HepG2 (cell line): ENCODE results near the gene AP2A2. TPM values are rescaled to one million over a fixed set of nuclear protein-coding genes. Genes with fewer than 3 reads are reported as not detected.

Experiments used
- ATAC-seq: fragments of 200-7000 bp; cut with Tn5 transposase; 3 replicates; pipeline ENCODE4 v1.9.1; 2020; ENCODE audit warnings: mild to moderate bottlenecking, moderate library complexity
- BruUV-seq: library from RNA; stranded (reverse); fragments of 400-500 nt; replicated peaks from 2 replicates; lab custom pipeline; 2021; lab: Mats Ljungman, UMichigan
- CTCF ChIA-PET: fragments of 300-600 bp; formaldehyde crosslinking; extraction: SDS; loops from one replicate; lab custom pipeline; 2021; ENCODE audit warnings: low total read pairs, inconsistent platforms, low intra/inter-chr PET ratio; lab: Yijun Ruan, JAX
- POLR2A ChIA-PET: fragments of 350-600 bp; sonication (Branson Sonifier 250); formaldehyde crosslinking; loops from one replicate; lab custom pipeline; 2020; ENCODE audit warnings: antibody characterized with exemption, inconsistent platforms; lab: Yijun Ruan, JAX
- DNase-seq: peaks from one replicate; pipeline ENCODE4 v3.0.0-alpha.2; 2015; ENCODE audit warnings: low spot score
- FAIRE-seq: peaks from 3 replicates; lab custom pipeline; 2011; peaks lifted over from hg19 to GRCh38; lab: Jason Lieb, UNC
- H2AFZ ChIP-seq: one replicate; pipeline ENCODE4 v1.6.1; 2011; ENCODE audit warnings: low read length, inconsistent platforms
- H3K27ac ChIP-seq: fragments of 300-600 bp; 3 replicates; pipeline ENCODE4 v1.8.0; 2011; ENCODE audit warnings: mixed run types, mild to moderate bottlenecking, mixed read lengths, low read length, inconsistent platforms; ENCODE audit not compliant: insufficient read depth; ENCODE audit errors: extremely low read length
- H3K27me3 ChIP-seq, 2 experiments: fragments of 200-600 bp in 1 of 2; 2 replicates in 1 of 2; 3 replicates in 1 of 2; pipeline versions ENCODE4 v1.6.0 to v1.8.0; 2011; ENCODE audit warnings: low read length in 2 of 2, mild to moderate bottlenecking in 2 of 2, moderate library complexity in 2 of 2, inconsistent platforms in 1 of 2; ENCODE audit not compliant: insufficient read depth in 2 of 2, control insufficient read depth in 1 of 2
- H3K36me3 ChIP-seq, 2 experiments: fragments of 200-600 bp in 1 of 2; replicated peaks in 1 of 2; 2 replicates in 1 of 2; 3 replicates in 1 of 2; pipeline versions ENCODE4 v1.5.1 to v1.8.0; 2011; ENCODE audit warnings: low read length in 2 of 2, inconsistent platforms in 1 of 2; ENCODE audit not compliant: insufficient read depth in 2 of 2, control insufficient read depth in 1 of 2
- H3K4me1 ChIP-seq: 2 replicates; pipeline ENCODE4 v1.5.1; 2012; ENCODE audit warnings: low read length, inconsistent platforms; ENCODE audit not compliant: insufficient read depth
- H3K4me2 ChIP-seq: 2 replicates; pipeline ENCODE4 v1.6.0; 2011; ENCODE audit warnings: low read depth, low read length, inconsistent platforms
- H3K4me3 ChIP-seq, 3 experiments: fragments of 200-600 bp in 1 of 3; sonication (generic), shearing (Covaris generic) in 1 of 3; replicated peaks in 1 of 3; 2 replicates each; pipeline ENCODE4 v1.5.1; 2011 to 2016; ENCODE audit warnings: low read length in 3 of 3, inconsistent platforms in 2 of 3, low read depth in 2 of 3, mild to moderate bottlenecking in 2 of 3, control low read depth in 1 of 3, mixed read lengths in 1 of 3; ENCODE audit not compliant: insufficient read depth in 1 of 3
- H3K79me2 ChIP-seq: one replicate; pipeline ENCODE4 v1.6.1; 2011; ENCODE audit warnings: low read length, inconsistent platforms; ENCODE audit not compliant: insufficient read depth
- H3K9ac ChIP-seq: 2 replicates; pipeline ENCODE4 v1.6.0; 2011; ENCODE audit warnings: mild to moderate bottlenecking, low read depth, low read length, inconsistent platforms; ENCODE audit not compliant: insufficient read depth
- H3K9me3 ChIP-seq: 2 replicates; pipeline ENCODE4 v1.5.1; 2012; ENCODE audit warnings: mild to moderate bottlenecking, low read length
- H4K20me1 ChIP-seq: 2 replicates; pipeline ENCODE4 v1.6.0; 2011; ENCODE audit warnings: inconsistent platforms, mild to moderate bottlenecking, low read length, moderate library complexity; ENCODE audit not compliant: insufficient read depth
- AGO2 ChIP-seq: fragments of 200-400 bp; formaldehyde crosslinking; optimal IDR thresholded peaks from 2 replicates; pipeline ENCODE3; 2017; ENCODE audit warnings: mild to moderate bottlenecking, low read depth, low read length, moderate library complexity
- HOXA3 ChIP-seq: sonication (generic); formaldehyde crosslinking; IDR thresholded peaks from 2 replicates; pipeline ENCODE4 v1.5.0; 2020; ENCODE audit warnings: missing genetic modification reagents
- IRF1 ChIP-seq: sonication (generic); formaldehyde crosslinking; IDR thresholded peaks from 2 replicates; pipeline ENCODE4 v1.4.0; 2020; ENCODE audit warnings: low read depth, mild to moderate bottlenecking, missing genetic modification reagents
- NFKB2 ChIP-seq: sonication (generic); formaldehyde crosslinking; IDR thresholded peaks from 2 replicates; pipeline ENCODE4 v1.4.0; 2020; ENCODE audit warnings: missing genetic modification reagents, borderline replicate concordance
- NR2C2 ChIP-seq: sonication (generic); formaldehyde crosslinking; IDR thresholded peaks from 2 replicates; pipeline ENCODE4 v1.4.0; 2020; ENCODE audit warnings: missing genetic modification reagents, mild to moderate bottlenecking, moderate library complexity, borderline replicate concordance
- TOPORS ChIP-seq: sonication (generic); formaldehyde crosslinking; IDR thresholded peaks from 2 replicates; pipeline ENCODE4 v1.8.0; 2023; ENCODE audit warnings: mild to moderate bottlenecking, missing genetic modification reagents
- ZBTB38 ChIP-seq: sonication (generic); formaldehyde crosslinking; IDR thresholded peaks from 2 replicates; pipeline ENCODE4 v1.5.1; 2020; ENCODE audit warnings: mild to moderate bottlenecking, missing genetic modification reagents
- ZBTB39 ChIP-seq: sonication (generic); formaldehyde crosslinking; IDR thresholded peaks from 2 replicates; pipeline ENCODE4 v1.5.0; 2020; ENCODE audit warnings: missing genetic modification reagents
- ZNF362 ChIP-seq: sonication (generic); formaldehyde crosslinking; IDR thresholded peaks from 2 replicates; pipeline ENCODE4 v1.4.0; 2020; ENCODE audit warnings: missing genetic modification reagents, mild to moderate bottlenecking, borderline replicate concordance
- ZNF552 ChIP-seq: sonication (generic); formaldehyde crosslinking; IDR thresholded peaks from 2 replicates; pipeline ENCODE4 v1.9.0; 2022; ENCODE audit warnings: missing genetic modification reagents, mild to moderate bottlenecking, borderline replicate concordance
- ZNF576 ChIP-seq: sonication (generic); formaldehyde crosslinking; IDR thresholded peaks from 2 replicates; pipeline ENCODE4 v1.4.0; 2020; ENCODE audit warnings: mild to moderate bottlenecking, missing genetic modification reagents
- ZNF629 ChIP-seq: sonication (generic); formaldehyde crosslinking; conservative IDR thresholded peaks from 2 replicates; pipeline ENCODE4 v1.5.0; 2020; ENCODE audit warnings: missing genetic modification reagents
- ZNF746 ChIP-seq: sonication (generic); formaldehyde crosslinking; IDR thresholded peaks from 2 replicates; pipeline ENCODE4 v1.8.0; 2022; ENCODE audit warnings: mild to moderate bottlenecking, missing genetic modification reagents
- WGBS: methylation state at CpG from one replicate; pipeline ENCODE4 v1.1.6; 2017; ENCODE audit warnings: low lambda C conversion rate; 5-methylcytosine and 5-hydroxymethylcytosine counted together
- in situ Hi-C: cut with HindIII; loops from 2 replicates; pipeline ENCODE4 v1.10.0; 2017; ENCODE audit warnings: low pct_unique_long_range_greater_than_20kb; ENCODE audit not compliant: extremely low pct_ligation_motif_present
- intact Hi-C: fragments of 100-400 bp; cut with micrococcal nuclease; formaldehyde crosslinking; loops from one replicate; pipeline ENCODE4 v1.10.0; 2022; ENCODE audit not compliant: unreplicated experiment
- polyA plus RNA-seq, 8 experiments: library from polyadenylated mRNA; depleted of rRNA in 3 of 8; stranded (reverse) in 7 of 8; unstranded in 1 of 8; fragments of >200 nt; fragmentation: Illumina TruSeq in 4 of 8; extraction: Trizol in 4 of 8; gene quantifications; 2 replicates each; pipeline versions ENCODE4 v1.2.1 to v1.2.3, GENCODE V29; 2011 to 2016; ENCODE audit warnings: low read depth in 4 of 8, missing spikeins in 1 of 8, mixed read lengths in 1 of 8; ENCODE audit not compliant: insufficient read depth in 1 of 8
- total RNA-seq, 5 experiments: library from RNA; depleted of rRNA; stranded (reverse); fragments of >200 nt; fragmentation: Illumina TruSeq; extraction: Trizol; gene quantifications; 2 replicates each; pipeline ENCODE4 v1.2.3, GENCODE V29; 2016; ENCODE audit warnings: low read depth in 1 of 5

The AP2A2 gene
- total and polyA plus RNA-seq, 2 of the 13 experiments (the other 11 are each of a cell fraction or from before 2014, with no cell fraction given): 25.7 to 75.7 TPM

- no peak for TF ChIP-seq NFKB2
- TF ChIP-seq AGO2: peak; percentile 86
- no peak for TF ChIP-seq ZNF576 (CRISPR knock-in tag)
- TF ChIP-seq ZNF552 (CRISPR knock-in tag): no peak
- no peak for TF ChIP-seq ZBTB39
- peak; percentile 36; the same call in 1 of the 2 replicates for TF ChIP-seq ZBTB38 (CRISPR knock-in tag)
- no peak for TF ChIP-seq NR2C2 (CRISPR knock-in tag)
- no peak for TF ChIP-seq ZNF746
- TF ChIP-seq HOXA3 (CRISPR knock-in tag): no peak
- TF ChIP-seq TOPORS (CRISPR knock-in tag): no peak
- no peak for TF ChIP-seq IRF1 (CRISPR knock-in tag)
- no peak for TF ChIP-seq ZNF629 (CRISPR knock-in tag)
- TF ChIP-seq ZNF362 (CRISPR knock-in tag): no peak
- BruUV-seq: no TSS peak
- ChIA-PET POLR2A (no interaction called here), CTCF (no interaction called here)
- no peaks in the 10 kb centered on the region for H4K20me1 ChIP-seq
- no peak overlapping the region for H3K9ac ChIP-seq
- no peaks in the 10 kb centered on the region; a peak in 1 of 5 replicates for H3K27me3 ChIP-seq
- H3K79me2 ChIP-seq: no peaks in the 10 kb centered on the region
- no peak overlapping the region for H3K27ac ChIP-seq
- H3K9me3 ChIP-seq: no peaks in the 10 kb centered on the region
- in situ Hi-C loops (no loop called here), intact Hi-C loops (no loop called here)
- 95% methylated on average over 11 of the region's 28 CpGs for WGBS
- H3K4me2 ChIP-seq: no peak overlapping the region
- no peak overlapping the region for H3K4me3 ChIP-seq
- FAIRE-seq: no peak
- no peak for DNase-seq
- H2AFZ ChIP-seq: no peak overlapping the region
- no peaks in the 10 kb centered on the region for H3K4me1 ChIP-seq
- H3K36me3 ChIP-seq: peaks cover 21 to 35% of the 10 kb centered on the region in 2 experiments
- no peak; the same call in 2 of the 3 replicates for ATAC-seq
Observed at GRCh38 chr11:1012740-1013630, 87.3 kb downstream of the AP2A2 start.
